B cell (primary cell): Measurements from ENCODE around the gene GLB1L3.

Experiments
- CTCF ChIP-seq: fragments of 200-600 bp; IDR thresholded peaks from one replicate; pipeline ENCODE4 v1.8.0; 2022; ENCODE audit warnings: antibody characterized with exemption, mild to moderate bottlenecking
- EZH2 ChIP-seq: IDR thresholded peaks from 2 replicates; pipeline ENCODE4 v1.6.1; 2012; ENCODE audit warnings: borderline replicate concordance, low read depth, mild to moderate bottlenecking, moderate library complexity, low read length; ENCODE audit not compliant: insufficient read depth, poor library complexity, severe bottlenecking

GRCh38 chr11:134290646-134291045, 14.5 kb downstream of the GLB1L3 start:
- TF ChIP-seq EZH2 = no peak
- no peak for TF ChIP-seq CTCF
